ENCODE results near the gene NSUN5.
A peak's percentile ranks its signal among the peaks of the same experiment; 100 is the strongest.
"Not testable (repeated sequence)": the region's sequence is repeated elsewhere in the genome, so short reads cannot be mapped to it uniquely, and the experiment has no call there.

Gene NSUN5

GRCh38 chr7:73308665-73309214 lies at the start of gene NSUN5:
Gene NSUN5, minus strand, starts transcription at chr7:73308826. Its CDS starts 36 bp downstream, at chr7:73308790.
- no peak for FAIRE-seq

GRCh38 chr7:73356159-73356558 lies 47.5 kb upstream of the NSUN5 start:
- DNase-seq (ENCODE audit: insufficient read length, low spot score) (no peak), FAIRE-seq (no peak)

More at GRCh38 chr7:73308665-73309214, at the start of gene NSUN5:
- peak; percentile 96 for DNase-seq (ENCODE audit: insufficient read length, low spot score)

GRCh38 chr7:73354821-73355220 lies 46.2 kb upstream of the NSUN5 start:
- no peak for FAIRE-seq

GRCh38 chr7:73354196-73354595 lies 45.6 kb upstream of the NSUN5 start:
- DNase-seq (ENCODE audit: insufficient read length, low spot score) (no peak), FAIRE-seq (no peak)

More at GRCh38 chr7:73354821-73355220, 46.2 kb upstream of the NSUN5 start:
- DNase-seq (ENCODE audit: insufficient read length, low spot score) = no peak

DNA sequence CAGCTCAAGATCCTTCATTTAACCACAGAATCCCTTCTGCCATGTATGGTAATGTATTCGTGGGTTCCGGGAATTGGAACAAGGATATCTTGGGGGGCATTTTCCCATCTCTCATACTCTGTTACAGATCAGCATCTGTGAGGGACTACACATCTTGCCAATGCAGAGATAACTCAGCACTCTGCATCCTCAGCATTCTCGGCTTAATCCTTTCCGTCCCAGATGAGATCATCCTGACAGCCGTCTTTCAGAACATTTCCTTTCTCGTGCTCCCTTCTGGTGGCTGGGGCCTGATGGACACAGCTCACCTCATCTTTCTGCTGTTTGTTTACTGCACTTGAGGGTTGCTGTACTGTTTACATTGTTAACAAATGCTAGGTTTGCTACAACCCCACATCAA lies 44.6 kb upstream of the NSUN5 start:
- no peak for FAIRE-seq
- DNase-seq (ENCODE audit: insufficient read length, low spot score) = no peak

- FAIRE-seq (no peak), DNase-seq (ENCODE audit: insufficient read length, low spot score) (no peak)
Measured at GRCh38 chr7:73352784-73353183, 44.2 kb upstream of the NSUN5 start.

GRCh38 chr7:73351447-73352167 lies 43.0 kb upstream of the NSUN5 start:
- FAIRE-seq = no peak
- DNase-seq (ENCODE audit: insufficient read length, low spot score) = no peak

GRCh38 chr7:73350306-73351068 lies 41.9 kb upstream of the NSUN5 start:
- no peak for FAIRE-seq
- no peak for DNase-seq (ENCODE audit: insufficient read length, low spot score)

DNA sequence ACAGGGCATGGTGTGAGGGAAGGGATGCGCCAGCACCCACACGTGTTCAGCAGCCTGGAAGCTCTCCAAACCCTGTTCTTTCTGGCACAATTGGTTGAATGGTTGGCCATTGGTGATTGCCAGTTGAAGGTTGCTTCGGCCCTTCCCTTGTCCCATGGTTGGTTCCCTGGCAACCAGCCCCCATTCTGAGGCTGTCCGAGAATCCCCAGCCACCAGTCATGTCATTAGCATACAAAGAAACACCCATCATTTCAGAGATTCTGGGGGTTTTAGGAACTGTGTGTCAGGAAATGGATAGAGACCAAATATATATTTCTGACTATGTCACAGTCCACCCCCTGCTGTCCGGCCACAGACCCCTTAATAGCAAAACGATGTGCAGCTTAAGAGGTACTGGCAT lies 41.1 kb upstream of the NSUN5 start:
- FAIRE-seq (no peak), DNase-seq (ENCODE audit: insufficient read length, low spot score) (no peak)

- FAIRE-seq (no peak), DNase-seq (ENCODE audit: insufficient read length, low spot score) (no peak)
Measured at GRCh38 chr7:73345951-73346350, 37.3 kb upstream of the NSUN5 start.

DNA sequence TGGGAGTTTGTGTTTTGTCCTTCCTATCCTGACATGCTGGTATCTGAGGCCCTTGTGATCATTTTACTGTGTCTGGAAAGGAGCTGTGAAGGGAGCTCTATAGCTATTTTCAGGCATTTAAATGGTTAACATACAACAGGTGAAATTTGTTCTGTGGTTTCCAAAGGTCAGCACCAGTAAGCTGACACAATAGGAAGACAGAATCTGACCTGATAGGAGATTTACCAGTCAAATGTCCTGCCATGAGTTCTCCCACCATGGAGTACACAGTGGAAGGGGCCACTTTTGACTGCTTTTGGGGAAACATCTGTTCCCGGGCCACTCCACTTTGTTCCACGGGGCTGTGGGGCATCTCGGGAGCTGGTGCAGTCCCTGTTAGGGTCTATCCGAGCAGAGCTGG lies 36.9 kb upstream of the NSUN5 start:
- FAIRE-seq (no peak), DNase-seq (ENCODE audit: insufficient read length, low spot score) (no peak)

DNA sequence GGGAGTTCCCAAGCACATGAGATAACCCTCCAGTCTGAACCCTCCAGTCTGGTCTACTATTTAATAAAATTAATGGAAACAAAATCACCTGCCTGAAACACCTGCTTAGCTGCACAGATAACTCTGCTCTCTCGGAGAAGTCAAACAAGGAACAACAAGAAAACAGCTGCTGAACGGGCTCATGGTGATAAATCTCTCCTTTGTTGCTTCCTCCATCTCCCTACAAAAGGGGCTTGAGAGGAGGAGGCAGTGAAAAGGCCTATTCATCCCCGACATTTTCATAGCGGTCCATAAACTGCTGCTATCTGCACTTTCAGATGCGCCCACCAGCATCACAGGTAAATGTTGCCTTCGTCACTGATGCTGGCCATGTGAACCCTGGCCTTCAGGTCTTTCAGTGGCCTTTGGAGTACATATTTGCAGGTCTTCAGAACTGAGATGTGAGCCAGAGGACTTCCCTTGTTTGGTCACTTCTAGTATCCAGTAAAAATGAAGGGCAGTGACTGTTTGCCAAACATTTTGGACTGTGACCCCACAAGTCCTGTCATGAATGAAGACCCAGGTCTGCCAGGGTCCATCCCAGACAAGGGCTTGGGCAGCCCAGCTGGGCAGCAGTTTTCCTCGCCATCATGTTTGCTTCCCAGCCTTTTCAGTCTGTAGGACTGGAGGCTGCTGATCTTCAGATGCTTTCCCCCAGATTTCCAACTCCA lies 35.2 kb upstream of the NSUN5 start:
- DNase-seq (ENCODE audit: insufficient read length, low spot score) (no peak), FAIRE-seq (no peak)

- FAIRE-seq = no peak
- DNase-seq (ENCODE audit: insufficient read length, low spot score) = no peak
Measured at GRCh38 chr7:73342645-73343044, 34.0 kb upstream of the NSUN5 start.

DNA sequence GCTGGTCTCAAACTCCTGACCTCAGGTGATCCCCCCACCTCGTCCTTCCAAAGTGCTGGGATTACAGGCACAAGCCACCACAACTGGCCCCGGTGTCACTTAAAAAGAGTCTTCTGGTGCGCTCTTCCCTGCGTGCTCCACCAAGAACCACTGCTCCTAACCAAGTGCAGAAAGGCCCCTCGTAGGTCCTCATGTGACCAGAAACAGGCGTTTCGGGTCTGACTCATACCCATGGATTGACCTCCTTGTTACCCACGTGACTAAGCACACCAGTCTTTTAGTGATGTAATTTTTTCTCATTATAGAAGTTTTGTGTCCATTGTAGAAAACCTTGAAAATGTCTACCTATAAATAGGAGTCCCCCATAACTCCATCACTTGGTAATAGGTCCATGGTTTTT lies 33.3 kb upstream of the NSUN5 start:
- no peak for FAIRE-seq
- no peak for DNase-seq (ENCODE audit: insufficient read length, low spot score)

DNA sequence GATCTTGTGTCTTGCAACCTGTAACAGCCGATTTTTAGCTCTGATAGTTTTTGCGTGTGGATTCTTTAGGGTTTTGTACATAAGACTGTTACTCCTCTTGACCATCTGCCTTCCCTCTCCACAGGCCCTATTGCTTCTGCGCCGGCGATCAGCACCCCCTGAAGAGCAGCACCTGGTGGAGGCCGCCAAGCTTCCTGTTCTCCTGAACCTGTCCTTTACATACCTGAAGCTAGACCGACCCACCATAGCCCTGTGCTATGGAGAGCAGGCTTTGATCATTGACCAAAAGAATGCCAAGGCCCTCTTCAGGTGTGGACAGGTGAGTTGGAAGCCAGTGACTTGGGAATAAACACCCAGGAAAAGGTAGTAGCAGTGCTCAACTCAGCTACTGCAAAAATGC lies 31.9 kb upstream of the NSUN5 start:
- DNase-seq (ENCODE audit: insufficient read length, low spot score) = no peak
- no peak for FAIRE-seq

- no peak for DNase-seq (ENCODE audit: insufficient read length, low spot score)
- FAIRE-seq = no peak
Measured at GRCh38 chr7:73338321-73338720, 29.7 kb upstream of the NSUN5 start.

- DNase-seq (ENCODE audit: insufficient read length, low spot score) (no peak), FAIRE-seq (no peak)
Measured at GRCh38 chr7:73332447-73332846, 23.8 kb upstream of the NSUN5 start.

- FAIRE-seq = no peak
- no peak for DNase-seq (ENCODE audit: insufficient read length, low spot score)
Measured at GRCh38 chr7:73330772-73331171, 22.1 kb upstream of the NSUN5 start.

DNA sequence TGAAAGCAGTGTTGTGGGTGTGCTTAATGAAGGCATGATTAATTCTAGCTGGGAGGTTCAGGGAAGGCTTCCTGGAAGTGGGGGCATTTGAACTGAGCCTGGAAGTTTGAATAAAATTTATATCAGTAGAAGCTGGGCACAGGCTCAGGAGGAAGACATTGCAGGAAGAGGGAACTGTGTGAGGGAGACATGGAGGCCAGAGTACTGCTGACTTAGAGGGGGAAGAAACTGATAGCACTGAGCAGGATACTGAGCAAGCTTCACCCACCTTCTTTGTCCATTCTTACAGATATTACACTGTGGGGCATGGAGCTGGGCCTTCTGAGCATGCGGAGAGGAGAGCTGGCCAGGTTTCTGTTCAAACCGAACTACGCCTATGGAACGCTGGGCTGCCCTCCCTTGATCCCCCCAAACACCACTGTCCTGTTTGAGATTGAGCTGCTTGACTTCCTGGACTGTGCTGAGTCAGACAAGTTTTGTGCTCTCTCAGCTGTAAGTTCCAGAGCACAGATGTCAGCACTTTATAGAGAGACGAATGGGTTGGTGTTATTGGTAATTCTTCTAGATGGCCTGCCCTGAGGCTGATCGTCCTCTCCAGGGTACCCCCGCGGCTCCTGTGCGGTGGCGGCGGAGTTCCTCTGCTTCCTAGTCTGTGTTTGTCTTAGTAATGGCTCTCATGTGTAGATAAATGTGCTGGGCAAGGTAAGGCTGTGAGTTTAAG lies 21.4 kb upstream of the NSUN5 start:
- no peak for DNase-seq (ENCODE audit: insufficient read length, low spot score)
- FAIRE-seq = no peak

- FAIRE-seq = no peak
- DNase-seq (ENCODE audit: insufficient read length, low spot score) = no peak
Measured at GRCh38 chr7:73328696-73329095, 20.1 kb upstream of the NSUN5 start.

DNA sequence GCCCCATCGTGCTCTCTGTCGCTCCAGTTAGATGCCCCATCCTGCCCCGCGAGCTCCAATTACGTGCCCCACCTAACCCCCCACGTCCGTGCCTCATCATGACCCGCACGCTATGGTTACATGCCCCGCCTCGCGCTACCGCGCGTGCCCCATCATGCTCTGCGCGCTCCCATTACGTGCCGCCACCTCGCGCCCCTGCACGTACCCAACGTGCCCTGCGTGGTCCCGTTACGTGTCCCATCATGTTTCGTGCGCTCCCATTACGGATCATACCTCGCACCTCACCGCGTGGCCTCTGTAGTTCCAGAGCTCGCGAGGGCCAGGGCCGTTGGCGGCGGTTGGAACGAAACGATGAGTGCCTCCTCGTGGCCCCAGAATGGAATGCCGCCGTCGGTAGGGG lies 19.3 kb upstream of the NSUN5 start, which contains the start of the genes FKBP6 and TRIM50:
FKBP6 (plus strand) TSS at position 240 of the 400 bp plus-strand sequence. CDS start 268 bp downstream, outside the sequence.
TRIM50 (minus strand) TSS at position 161 of the 400 bp plus-strand sequence. CDS start 3,295 bp downstream, outside the sequence.
- DNase-seq (ENCODE audit: insufficient read length, low spot score); FAIRE-seq: not testable (repeated sequence)
